GM18502 (cell line): Measurements from ENCODE around the gene AMPH.

Experiments used
- ATAC-seq: cut with Tn5 transposase; IDR thresholded peaks from one replicate; pipeline ENCODE4 v1.9.1; 2021; ENCODE audit warnings: mild to moderate bottlenecking; ENCODE audit not compliant: unreplicated experiment, poor library complexity

Gene AMPH

DNA sequence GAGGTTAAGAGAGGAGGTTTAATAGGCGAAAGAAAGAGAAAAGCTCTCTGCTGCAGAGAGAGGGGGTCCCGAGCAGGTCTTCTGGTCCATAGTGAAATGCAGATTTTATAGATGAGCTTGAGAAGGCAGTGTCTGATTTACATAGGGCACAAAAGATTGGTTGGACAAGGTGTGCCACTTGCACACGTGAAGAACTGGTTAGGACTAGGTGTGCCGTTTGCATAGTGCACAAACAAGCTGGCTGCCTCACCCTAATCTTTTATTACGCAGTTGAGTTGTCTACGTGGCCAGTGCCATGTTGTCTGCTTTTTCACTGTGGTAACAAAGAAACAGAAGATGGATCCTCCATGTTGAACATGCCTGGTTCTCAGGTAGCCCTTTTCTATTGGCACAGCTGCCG, 82.6 kb downstream of the AMPH start:
- ATAC-seq = no peak

DNA sequence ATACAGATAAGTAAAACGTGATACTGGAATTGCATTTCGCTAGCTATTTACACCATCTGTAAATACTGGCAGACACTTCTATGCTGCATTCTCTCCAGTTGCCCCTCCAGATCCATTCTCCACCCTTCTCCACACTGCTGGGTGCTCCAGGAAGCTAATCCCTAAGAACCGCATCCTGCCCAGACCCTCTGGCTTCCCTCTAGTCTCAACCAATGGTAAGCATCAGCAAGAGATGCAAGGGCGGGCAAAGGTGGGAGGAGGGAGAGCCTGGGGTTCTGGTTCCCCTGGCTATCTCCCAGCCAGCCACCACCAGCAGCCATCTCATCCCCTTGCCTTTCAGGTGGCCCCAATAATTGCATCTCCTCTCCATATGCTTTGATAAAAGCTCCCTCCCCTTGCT, 84.4 kb downstream of the AMPH start:
- ATAC-seq = no peak

DNA sequence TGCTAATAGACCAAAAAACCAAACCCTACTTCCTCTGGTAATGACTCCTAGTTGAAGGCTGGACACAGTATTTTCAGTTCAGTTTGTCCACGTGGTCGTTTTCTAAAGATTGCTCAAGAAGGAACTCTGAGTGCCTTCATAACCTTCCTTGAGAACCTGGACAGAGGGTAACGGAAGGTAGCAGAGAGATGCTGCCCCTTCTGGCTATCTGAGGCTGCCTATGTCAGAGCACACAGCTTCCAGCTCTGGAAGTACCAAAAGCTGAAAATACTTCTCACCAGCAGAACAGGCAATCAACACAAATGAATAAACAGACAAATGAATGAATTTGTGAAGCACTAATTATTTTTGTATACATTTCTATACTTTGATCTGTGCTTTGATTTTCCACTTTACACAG, 85.2 kb downstream of the AMPH start:
- ATAC-seq = no peak

DNA sequence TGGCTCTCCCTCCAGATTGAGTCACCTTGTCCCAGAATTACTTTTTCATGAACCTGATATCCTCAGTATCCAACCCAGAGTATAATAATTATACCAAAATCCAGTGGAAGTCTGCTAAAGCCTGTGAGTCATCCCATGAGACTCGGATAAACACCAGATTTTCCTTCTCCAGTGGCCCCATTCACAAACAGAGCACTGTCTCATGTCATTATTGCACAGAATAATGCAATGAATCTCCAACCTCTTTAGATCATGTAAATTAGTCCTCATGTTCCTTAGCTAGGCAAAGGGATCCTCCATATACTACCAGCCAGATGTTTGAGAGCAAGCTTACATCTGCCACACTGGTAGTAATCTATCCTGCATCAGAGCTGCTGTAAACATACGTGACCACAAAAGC, 89.0 kb downstream of the AMPH start:
- no peak for ATAC-seq

DNA sequence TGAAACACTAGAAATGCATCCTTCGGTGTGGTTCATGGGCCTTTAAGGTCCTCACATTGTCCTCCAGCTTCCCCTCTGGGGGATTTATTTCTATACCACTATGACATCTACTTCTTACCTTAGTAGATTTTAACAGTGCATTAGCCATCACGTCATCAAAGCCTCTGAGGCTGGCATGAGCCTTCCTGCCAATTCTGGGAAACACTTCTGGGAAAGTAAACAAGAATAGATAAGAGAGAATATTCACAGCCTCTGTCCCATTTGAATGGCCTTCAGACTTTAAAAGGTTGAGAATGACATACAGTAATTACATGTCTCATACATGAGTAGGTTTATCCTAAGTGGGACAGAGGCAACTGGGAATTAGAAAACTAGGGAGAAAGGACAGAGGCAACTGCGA, 89.7 kb downstream of the AMPH start:
- ATAC-seq = no peak

DNA sequence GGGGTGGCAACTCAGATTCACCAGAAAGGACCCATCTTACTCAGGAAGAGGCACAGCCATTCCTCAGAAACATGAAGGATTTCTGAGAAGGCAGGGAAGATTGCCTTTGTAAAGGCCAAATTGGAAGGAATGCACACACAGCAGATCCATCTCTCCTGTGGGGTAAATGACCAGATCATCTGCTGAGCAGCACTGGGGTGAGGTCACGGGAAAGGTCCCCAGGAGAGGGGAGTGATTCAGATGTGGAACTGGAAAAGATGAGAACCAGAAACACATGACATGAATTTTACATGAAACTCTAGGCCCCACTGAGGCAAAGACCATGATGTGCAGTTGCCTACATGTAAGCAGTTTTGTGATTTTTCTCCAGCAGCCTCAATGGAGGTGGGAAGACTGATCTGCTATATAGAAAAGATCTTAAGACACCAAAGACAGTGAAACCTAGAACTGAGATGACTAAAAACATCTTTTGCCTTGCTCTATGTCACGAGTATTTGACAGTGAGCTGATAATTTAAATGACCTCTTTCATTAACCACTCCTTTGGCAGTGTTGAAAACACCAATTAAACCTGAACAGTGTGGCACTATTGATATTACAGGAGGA, 91.6 kb downstream of the AMPH start:
- no peak for ATAC-seq

DNA sequence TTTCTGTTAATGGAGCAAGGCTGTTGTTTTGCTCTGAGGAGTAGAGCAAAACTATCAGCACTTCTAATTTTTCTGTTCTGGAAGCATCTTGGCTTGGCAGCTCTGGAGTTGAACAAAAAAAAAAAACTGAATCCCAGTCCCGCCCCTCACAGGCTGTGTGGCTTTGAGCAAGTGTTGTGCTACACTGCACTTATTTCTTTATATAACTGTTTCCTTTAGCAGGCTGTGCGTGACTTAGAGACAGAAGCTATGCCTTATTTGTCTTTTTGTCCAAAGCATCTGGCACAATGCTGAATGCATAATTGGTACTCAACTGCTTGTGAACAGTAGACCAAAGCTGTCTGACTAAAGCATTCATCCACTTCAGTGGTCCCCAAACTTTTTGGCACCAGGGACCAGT, 96.1 kb downstream of the AMPH start:
- no peak for ATAC-seq

DNA sequence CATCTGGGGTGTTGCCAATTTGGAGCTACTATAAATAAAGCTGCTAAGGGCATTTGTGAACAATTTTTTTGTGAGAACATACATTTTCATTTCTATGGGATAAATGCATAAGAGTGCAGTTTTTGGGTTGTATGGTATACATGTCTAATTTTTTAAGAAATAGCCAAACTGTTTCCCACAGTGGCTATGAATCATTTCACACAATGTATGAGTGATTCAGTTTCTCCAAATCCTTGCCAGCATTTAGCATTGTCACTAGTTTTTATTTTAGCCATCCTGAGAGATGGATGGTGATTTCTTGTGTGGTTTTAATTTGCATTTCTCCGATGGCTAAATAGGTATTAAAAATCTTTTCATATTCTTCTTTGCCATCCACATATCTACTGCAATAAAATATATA, 105.3 kb downstream of the AMPH start:
- no peak for ATAC-seq

DNA sequence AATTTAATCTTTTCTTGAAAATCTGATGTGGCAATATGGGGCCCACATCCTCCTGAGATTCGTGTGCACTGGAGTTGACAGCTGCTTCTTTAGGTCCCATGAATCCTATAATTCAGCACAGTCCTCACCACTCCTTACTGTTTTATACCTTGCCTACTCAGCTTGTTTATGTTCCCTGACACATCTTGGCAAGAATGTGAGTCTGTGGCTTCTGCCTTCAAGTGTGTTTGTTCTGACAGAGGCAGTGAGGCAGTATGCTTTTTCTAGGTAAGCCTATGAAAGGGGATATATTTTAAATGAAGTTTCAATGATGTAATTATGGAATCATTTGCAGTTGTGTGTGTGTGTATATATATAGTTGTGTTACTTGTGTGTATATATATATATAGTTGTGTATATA, 106.4 kb downstream of the AMPH start:
- no peak for ATAC-seq

DNA sequence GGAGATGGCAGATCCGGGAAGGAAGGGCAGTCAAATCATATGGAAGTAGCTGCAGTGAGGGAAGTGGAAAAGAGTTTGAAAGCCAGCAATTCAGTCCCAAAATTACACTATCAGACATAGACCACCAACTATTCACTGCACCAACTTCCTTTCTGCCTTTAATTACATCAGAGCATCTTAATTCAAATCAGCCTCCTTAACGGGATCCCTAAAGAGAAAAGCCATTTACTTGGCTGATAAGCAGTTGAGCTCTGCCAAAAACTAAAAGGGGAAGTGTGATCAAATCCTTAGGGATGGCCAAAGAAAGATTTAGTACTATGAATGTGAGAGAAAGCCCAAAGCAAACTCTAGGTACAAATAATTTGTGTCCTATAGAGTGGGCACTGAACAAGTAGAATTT, 110.4 kb downstream of the AMPH start:
- no peak for ATAC-seq

DNA sequence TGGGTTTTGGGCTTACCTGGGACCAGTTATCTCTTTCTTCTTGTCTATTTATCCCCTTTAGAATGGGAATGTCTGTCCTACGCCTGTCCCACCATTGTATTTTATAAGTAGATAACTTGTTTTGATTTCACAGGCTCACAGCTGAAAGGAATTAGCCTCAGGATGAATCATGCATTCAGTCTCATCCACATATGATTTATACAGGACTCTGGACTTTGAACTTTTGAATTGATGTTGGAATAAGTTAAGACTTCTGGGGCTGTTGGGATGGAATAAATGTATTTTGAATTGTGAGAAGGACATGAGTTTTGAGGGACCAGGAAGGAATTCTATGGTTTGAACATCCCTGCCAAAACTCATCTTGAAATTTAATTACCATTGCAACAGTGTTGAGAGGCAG, 112.6 kb downstream of the AMPH start:
- no peak for ATAC-seq

DNA sequence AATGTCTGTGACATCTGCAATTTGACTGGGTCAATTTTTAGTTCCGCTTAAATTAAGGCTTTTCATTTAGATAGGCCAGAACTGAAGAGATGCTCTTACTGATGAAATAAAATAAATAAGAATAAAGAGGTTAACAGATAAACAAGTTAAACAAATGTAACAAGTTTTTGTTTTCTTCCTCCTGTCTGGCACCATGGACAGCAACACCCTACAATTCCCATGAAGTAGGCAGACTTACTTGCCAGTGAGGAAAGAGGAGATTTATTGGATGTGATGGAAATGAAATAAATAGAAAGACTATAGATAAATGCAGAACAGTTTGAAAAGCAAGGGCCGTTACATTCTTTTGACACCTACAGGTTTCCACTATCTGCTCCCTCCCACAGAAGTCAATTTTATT, 118.5 kb downstream of the AMPH start:
- ATAC-seq = no peak

DNA sequence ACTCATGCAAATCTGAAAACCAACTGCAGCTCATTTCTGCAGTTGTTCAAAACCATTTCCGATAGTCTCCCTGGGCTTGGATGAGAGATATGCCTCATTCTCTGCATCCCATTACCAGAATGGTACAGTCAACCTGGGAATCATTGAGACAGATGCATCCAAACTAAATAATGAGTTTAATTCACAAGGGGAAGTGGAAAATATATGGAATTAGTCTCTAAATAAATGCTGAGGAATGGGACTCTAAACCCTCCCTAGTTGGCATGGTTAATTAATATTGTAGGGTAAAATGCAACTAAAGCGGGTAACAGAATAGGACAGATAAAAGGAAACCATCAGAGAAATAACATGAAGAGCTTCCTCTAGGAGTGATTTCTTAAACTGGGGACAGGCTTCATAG, 118.9 kb downstream of the AMPH start:
- no peak for ATAC-seq

DNA sequence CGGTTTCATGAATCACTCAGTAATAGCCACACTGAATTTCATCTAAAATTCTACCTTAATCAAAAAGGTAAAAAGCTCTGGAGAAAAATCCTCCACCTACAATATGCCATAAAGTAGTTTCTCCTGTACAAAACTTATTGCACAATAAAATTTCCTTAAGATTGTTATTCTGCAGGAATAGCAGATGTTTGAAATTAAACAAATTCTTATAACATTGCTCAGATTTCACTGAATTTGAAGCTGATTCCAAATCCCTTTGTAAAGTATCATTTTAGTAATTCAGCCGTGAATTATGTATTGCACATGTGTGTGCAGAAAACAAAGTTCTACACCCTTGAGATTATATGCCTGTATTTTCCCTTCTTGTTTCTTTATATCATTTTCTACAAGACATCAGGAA, 123.8 kb downstream of the AMPH start:
- ATAC-seq = no peak

DNA sequence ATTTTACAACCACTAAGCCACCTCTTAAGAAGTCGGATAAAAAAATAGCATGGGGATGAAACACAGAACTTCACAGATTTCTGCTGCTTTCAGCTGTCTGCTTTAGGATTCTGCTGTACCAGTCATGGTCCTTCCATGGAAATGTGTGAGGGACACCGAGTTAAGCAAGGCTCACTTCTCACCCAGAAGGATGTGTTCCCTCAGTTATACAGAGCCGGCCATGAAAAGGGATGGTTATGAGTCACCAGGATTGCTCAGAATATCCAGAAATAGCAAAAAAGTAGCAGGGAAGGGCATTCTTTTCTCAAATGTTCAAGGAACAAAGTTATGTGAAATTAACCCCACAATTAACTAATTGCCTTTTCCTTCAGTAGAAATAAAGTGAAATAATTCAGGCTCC, 124.4 kb downstream of the AMPH start:
- ATAC-seq = no peak

DNA sequence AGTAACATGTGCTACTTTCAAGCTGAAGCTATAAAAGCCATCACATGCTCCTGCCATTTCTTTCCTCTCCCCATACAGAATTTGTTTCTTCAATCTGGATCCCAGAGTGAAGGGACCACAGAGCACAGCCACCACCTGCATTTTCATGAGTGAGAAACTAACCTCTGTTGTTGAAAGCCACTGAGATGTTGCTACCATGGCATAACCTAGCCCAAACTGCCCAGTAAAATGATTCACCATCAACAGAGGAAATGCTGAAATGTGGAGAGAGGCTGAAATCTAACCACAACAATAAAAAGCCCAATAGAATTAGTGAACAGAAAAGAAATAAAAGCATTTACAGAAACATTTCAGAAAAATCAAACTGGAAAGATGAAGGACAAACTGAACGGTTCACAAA, 125.2 kb downstream of the AMPH start:
- ATAC-seq = no peak

DNA sequence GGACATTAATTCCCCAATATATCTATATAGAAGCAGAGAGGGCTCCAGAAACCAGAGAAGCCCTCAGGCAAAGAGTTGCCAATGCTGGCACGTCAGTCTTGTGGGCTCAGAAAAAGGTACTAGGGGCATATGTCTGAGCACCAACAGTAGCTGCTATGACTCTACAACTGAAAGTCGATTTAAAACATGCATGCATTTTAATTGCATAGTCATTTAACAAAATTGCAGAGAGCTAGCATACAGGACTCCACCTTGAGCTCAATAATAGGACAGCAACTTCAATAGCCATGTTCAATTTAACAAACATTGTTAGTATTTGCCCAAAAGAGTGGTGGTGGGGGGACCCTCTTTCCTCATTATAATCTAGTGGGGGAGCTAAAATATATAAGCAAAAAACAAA, 126.5 kb downstream of the AMPH start:
- ATAC-seq = no peak

DNA sequence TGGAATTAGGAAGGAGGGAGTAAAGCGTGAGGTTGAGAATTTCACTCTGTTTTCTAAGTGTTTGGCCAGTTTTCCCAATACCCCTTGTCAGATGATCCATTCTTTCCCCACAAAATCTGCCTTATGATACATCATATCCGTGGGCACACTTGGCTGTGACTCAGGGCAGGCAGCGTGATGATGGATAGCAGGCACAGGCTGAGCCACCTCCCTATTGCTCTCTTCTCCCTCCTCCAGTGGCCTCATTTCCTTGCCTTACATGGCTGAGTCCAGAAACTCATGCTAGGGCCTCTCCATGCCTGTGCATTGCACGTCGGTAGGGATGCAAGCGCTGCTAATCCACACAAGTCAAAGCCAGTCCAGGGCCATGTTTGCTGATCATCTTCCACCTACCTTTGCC, 128.3 kb downstream of the AMPH start:
- ATAC-seq = no peak

DNA sequence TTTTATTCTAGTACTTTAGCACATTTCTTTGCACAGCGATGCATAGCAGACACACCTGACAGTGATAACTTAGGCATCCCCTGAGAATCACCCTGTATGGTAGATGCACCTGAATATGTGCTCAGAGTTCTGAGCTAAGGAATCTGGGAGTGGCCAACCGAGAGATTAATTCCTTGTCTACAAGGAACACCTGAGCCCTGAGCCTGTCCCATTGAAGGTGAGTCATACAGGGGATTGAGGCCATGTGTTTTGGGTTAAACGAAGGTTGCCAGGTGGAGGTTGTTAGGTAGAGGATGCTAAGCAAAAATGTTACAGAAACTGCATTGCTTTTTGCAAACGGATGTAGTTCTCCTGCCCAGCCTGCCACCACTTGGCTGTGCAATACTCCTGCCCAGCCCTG, 128.9 kb downstream of the AMPH start:
- ATAC-seq = no peak

DNA sequence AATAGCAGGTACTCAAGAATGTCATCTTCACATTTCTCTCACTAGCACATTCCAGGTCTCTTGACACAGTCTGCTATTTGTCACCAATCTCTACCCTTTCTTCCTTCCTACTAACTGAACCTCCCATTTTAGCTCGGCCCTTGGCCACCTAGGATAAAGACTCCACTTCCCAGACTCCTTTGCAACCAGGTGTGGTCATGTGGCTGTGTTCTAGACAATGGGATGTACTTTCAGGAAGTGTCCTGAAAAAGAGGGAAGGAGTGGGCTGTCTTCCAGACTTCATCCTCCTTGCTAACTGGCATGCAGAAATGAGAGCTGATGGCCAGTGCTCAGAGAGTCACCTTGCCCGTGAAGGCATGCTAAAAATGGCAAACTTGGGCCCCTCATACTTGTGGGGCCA, 139.2 kb downstream of the AMPH start:
- no peak for ATAC-seq

DNA sequence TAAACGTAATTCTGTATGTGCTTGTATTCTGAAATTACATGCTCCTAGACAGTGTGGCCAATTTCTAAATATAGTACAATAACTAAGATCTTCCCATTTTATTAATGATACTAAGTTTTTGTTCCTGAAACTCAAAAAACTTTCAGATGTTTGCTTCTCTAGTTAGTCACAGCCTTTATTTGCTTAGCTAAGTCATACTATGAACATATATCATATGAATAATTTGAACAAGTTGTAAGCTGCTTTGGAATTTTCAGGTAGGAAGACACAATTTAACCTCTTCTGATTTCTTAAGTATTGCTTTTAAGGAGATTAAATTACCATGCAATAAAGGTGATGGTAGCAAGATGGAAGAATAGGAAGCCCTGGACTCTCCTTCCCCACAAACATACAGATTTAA, 148.7 kb downstream of the AMPH start:
- no peak for ATAC-seq

DNA sequence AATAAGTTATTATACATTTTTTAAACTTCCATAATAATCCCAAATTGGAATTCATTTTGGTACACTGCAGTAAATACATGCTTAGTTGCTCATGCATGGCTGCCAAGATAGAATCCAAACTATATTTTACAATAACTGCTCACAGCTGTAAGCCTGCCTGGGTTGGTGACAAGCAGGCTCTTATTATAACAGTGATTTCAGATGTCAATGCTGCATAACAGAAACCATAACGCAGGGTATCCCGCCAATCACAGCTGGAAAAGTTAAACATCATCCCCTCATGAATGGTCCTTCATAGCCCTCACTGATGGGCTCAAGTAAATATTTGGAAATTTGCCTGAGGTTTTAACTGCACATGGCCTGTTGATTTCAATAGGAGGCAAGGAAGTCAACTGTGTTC, 149.8 kb downstream of the AMPH start:
- ATAC-seq = no peak

DNA sequence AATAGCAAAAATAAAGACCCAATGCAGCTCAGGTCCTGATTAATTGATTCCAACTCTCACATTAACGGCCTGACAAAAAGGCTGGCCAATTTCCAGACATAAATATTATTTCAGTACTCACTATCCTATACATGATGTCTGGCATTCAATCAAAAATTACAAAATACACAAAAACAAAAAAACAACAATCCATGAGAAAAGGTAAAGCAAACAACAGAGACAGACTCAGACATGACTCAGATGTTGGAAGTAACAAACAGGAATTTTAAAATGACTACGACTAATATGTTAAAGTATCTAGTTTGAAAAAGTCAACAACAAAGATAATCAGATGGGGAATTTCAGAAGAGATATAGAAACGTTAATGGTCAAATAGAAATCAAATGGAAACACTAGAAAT, 152.8 kb downstream of the AMPH start:
- no peak for ATAC-seq
